CD4-positive, alpha-beta T cell treated with Interferon alpha-2 for 1 hour (primary cell): ENCODE results near the gene TTC39A.

Experiments
- DNase-seq, 2 donors: peaks; one replicate each; pipeline ENCODE4 v3.0.0-alpha.2; 2020 to 2022

The TTC39A gene

GRCh38 chr1:51313961-51314777 lies 16.2 kb downstream of the TTC39A start:
- no peak for DNase-seq

- DNase-seq, result no peak
These were observed 17.0 kb downstream of the TTC39A start for GRCh38 chr1:51313268-51313852.

- no peak for DNase-seq
These were observed 17.6 kb downstream of the TTC39A start for GRCh38 chr1:51312718-51313117.

GRCh38 chr1:51311826-51312225 lies 18.5 kb downstream of the TTC39A start:
- no peak for DNase-seq

GRCh38 chr1:51310871-51311613 lies 19.3 kb downstream of the TTC39A start:
- no peak for DNase-seq

- no peak for DNase-seq
These were observed 21.1 kb downstream of the TTC39A start for GRCh38 chr1:51309291-51309690.

- no peak for DNase-seq
These were observed 21.7 kb downstream of the TTC39A start for GRCh38 chr1:51308636-51309035.

- no peak for DNase-seq
These were observed 23.4 kb downstream of the TTC39A start for GRCh38 chr1:51306950-51307349.

GRCh38 chr1:51305371-51305823 lies 25.0 kb downstream of the TTC39A start:
- no peak for DNase-seq

GRCh38 chr1:51304360-51304759 lies 26.0 kb downstream of the TTC39A start:
- no peak for DNase-seq

- DNase-seq, result peak in 1 of 2 donors; percentile 32
These were observed 26.6 kb downstream of the TTC39A start for GRCh38 chr1:51303751-51304251.

GRCh38 chr1:51303315-51303714 lies 27.0 kb downstream of the TTC39A start:
- DNase-seq, result no peak

GRCh38 chr1:51302746-51303145 lies 27.6 kb downstream of the TTC39A start:
- DNase-seq, result no peak

GRCh38 chr1:51302270-51302669 lies 28.1 kb downstream of the TTC39A start:
- DNase-seq, result no peak

GRCh38 chr1:51301844-51302162 lies 28.6 kb downstream of the TTC39A start:
- no peak for DNase-seq

GRCh38 chr1:51301152-51301843 lies 29.1 kb downstream of the TTC39A start:
- DNase-seq, result no peak

GRCh38 chr1:51299981-51300670 lies 30.2 kb downstream of the TTC39A start:
- no peak for DNase-seq

- no peak for DNase-seq
These were observed 31.0 kb downstream of the TTC39A start for GRCh38 chr1:51299185-51299885.

GRCh38 chr1:51298322-51298705 lies 32.0 kb downstream of the TTC39A start:
- DNase-seq, result no peak

GRCh38 chr1:51297401-51298321 lies 32.7 kb downstream of the TTC39A start:
- no peak for DNase-seq
